Measurements from ENCODE around the gene SNAPC3.
"Not testable (repeated sequence)": the region's sequence is repeated elsewhere in the genome, so short reads cannot be mapped to it uniquely, and the experiment has no call there.

The SNAPC3 gene

DNA sequence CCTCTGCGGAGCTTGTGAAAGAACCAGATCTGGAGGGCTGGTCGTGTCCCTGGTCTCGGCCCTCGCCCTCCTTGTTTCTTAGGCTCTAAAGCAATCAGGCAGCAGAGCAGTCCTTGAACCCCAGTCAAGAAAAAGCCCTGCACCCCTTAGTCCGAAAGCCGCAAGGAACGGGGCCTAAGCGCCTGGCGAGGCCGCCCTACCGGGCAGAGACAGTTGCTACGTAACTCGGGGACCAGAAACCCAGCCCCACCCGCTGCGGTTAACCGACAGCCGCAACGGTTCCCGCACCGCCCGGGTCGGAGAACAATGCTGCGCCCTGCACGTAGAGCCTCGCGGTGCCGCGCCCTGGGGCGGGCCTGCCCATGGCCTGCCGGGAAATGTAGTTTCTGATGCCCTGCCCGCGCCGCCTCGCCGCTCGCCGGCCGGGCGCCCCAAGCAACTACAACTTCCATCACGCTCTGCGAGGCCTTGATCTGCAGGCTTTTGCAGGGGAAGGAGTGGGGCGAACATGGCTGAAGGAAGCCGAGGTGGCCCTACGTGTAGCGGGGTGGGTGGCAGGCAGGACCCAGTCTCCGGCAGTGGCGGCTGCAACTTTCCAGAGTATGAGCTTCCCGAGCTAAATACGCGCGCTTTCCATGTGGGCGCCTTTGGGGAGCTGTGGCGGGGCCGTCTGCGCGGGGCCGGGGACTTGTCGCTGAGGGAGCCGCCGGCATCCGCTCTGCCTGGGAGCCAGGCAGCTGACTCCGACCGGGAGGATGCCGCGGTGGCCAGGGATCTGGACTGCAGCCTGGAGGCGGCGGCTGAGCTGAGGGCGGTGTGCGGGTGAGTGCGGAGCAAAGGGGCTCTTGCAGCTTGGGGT, at the start of gene SNAPC3:
SNAPC3 (plus strand) TSS at position 505 of the 859 bp plus-strand sequence; CDS start at position 509, 4 bp downstream.
- in situ Hi-C loops (cut with MboI; ENCODE audit: low sequenced_read_pairs): no loop called here

DNA sequence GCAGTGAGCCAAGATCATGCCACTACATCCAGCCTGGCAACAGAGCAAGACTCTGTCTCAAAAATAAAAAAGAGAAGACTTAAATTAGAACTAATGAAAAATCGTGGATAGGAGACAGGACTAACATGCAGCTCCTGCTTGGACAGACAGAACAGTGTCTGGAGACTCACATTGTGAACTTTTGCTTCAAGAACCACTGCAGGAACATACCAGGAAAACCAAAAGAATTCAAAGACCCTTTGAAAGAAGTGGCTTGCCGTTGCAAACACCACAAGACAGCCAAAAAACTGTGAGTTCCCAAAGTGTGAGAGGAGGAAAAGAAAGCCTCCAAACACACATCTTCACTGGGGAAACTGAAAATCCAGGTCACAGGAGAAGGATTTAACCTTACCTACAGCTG, 48.8 kb upstream of the SNAPC3 start:
- in situ Hi-C loops (cut with MboI; ENCODE audit: low sequenced_read_pairs): no loop called here

DNA sequence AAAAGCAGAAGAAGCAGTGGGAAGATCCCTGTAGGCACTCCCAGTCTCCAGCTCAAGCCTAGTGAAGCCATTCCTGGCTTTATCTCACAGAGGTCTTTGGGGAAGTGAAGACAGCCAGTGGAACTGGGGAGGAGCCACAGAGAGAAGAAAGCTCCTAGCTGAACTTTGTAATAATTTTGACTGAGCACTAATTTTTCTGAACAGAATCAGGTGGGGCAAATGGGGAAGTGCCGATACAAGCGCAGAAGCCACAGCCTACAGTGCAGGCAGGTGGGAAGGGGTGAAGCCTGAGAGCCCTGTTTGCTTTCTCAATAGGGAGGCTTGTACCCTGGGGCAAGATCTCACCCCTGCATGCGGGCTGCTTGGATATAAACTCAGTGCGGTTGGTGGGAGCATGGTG, 48.4 kb upstream of the SNAPC3 start:
- in situ Hi-C loops (cut with MboI; ENCODE audit: low sequenced_read_pairs): no loop called here

DNA sequence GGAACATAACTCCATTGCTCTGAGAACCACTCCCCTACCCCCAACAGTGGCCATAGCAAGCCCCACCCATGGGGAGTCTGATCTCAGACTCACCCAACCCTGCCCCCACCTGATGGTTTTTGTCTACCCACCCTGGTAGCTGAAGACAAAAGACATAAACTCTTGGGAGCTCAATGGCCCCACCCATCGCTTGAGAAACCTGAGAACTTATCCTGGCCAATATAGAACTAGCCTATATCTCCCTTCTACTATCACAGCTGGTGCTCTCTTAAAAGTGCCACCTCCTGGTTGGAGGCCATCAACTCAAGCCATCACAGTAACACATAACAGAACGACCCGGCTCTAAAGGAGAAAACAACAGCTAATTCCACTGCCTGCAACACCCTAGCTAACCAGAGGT, 47.9 kb upstream of the SNAPC3 start:
- in situ Hi-C loops (cut with MboI; ENCODE audit: low sequenced_read_pairs): no loop called here

- in situ Hi-C loops (cut with MboI; ENCODE audit: low sequenced_read_pairs): no loop called here
These were observed 44.8 kb upstream of the SNAPC3 start for GRCh38 chr9:15377625-15378540.

- in situ Hi-C loops (cut with MboI; ENCODE audit: low sequenced_read_pairs): not testable (repeated sequence)
These were observed 43.4 kb upstream of the SNAPC3 start for GRCh38 chr9:15379317-15379716.

DNA sequence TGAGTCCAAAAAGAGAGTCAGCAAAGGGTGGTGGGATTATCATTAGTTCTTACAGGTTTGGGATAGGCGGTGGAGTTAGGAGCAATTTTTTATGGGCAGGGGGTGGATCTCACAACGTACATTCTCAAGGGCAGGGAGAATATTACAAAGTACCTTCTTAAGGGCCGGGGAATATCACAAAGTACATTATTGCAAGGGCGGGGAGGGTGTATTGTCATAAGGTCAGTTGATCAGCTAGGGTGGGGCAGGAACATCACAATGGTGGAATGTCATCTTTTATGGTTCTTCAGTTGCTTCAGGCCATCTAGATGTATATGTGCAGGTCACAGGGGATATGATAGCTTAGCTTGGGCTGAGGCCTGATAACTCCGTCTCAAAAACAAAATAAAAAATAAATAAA, 42.8 kb upstream of the SNAPC3 start:
- in situ Hi-C loops (cut with MboI; ENCODE audit: low sequenced_read_pairs): not testable (repeated sequence)

DNA sequence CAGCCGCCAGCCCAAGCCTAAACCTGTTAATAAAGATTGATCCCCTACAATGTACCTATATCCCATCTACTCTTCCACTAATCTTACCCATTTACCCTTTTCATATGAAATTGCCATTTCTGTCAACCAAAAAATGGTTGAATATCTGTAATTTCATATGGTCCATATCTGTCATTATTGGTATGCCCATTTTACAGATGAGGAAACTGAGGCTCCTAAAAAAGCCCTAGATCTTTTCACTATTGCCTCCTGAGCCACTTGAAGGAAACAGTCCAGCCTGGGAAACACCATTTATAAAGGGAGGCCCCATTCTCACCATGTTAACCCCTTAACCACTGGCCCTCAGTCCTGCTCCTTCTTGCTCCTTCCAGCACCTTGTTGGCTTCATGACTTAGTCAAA, 41.2 kb upstream of the SNAPC3 start:
- in situ Hi-C loops (cut with MboI; ENCODE audit: low sequenced_read_pairs): no loop called here

DNA sequence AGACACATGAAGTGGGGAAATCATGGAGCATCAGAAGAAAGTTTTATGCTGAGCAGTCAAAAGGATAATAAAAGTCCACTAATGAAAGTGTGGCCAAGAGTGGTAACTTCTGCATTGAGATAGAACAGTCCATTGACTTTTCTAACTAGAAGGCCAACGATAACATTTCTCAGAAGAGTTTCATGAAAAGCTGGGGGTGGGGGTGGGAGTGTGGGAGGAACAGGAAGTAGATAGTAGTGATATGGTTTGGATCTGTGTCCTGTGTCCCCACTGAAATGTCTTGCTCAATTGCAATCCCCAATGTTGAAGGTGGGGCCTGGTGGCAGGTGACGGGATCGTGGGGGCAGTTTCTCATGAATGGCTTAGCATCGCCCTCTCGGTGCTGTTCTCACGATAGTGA, 36.2 kb upstream of the SNAPC3 start:
- in situ Hi-C loops (cut with MboI; ENCODE audit: low sequenced_read_pairs): no loop called here

DNA sequence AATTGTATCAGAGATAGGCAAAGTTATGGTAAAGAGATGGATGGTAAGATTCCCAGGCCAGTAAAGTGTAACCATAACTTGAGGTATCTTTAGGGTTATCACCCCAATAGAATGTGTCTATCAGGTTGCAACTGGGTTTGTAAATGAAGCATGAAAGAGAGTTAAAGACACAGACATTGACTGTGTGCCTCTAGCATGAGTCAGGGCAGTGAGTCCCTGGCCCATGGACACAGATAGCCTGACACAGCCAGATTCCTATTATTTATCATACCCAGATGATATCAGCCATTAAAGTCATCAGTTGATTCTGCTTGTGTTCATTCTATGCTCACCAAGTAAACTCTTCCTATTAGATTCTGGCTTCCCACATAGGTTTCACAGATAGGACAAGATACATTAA, 33.5 kb upstream of the SNAPC3 start:
- in situ Hi-C loops (cut with MboI; ENCODE audit: low sequenced_read_pairs): no loop called here

GRCh38 chr9:15389631-15390030, 33.0 kb upstream of the SNAPC3 start:
- in situ Hi-C loops (cut with MboI; ENCODE audit: low sequenced_read_pairs): no loop called here

- in situ Hi-C loops (cut with MboI; ENCODE audit: low sequenced_read_pairs): no loop called here
These were observed 32.5 kb upstream of the SNAPC3 start for GRCh38 chr9:15390201-15390600.

DNA sequence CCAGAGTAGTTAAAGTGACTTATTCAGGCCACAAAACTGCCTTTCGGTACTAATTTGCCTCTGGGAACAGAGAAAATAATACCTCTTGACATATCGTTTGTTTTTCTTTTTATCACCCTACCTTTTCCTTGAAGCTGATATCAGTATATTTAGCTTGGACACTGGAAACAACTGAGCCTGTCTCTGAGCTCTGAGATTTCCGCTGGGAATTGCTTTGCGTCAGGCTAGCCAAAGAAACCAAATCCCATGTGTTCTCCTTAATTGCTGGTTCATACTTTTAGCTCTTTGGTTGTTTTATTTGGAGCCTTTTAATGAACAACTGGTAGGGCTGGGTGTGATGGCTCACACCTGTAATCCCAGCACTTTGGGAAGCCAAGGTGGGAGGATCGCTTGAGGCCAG, 30.3 kb upstream of the SNAPC3 start:
- in situ Hi-C loops (cut with MboI; ENCODE audit: low sequenced_read_pairs): no loop called here

DNA sequence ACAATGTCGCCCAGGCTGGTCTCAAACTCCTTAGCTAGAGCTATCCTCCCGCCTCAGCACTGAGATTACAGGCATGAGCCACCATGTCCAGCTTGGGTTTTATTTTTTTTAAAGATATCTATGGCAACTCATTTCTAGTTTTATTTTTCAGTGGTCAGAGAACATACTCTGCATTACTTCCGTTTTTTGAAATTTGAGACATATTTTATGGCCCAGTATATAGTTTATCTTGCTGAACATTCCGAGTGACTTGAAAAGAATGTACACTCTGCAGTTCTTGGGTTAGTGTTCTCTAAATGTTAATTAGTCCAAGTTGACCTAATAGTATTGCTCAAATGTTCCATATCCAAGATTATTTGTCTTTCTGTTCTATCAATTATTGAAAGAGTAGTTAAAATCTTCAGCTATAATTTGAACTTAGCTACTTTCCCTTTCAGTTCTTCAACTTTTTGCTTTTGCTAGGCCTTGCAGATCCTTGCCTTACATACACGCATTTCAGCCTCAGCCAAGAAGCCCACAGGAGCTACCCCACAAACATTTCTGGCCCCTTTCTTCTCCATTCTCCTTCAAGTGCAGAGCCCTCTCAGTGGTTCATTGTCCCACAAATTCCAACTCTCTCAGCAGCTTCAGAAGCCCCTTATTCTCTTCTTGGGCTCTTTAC, 22.3 kb upstream of the SNAPC3 start:
- in situ Hi-C loops (cut with MboI; ENCODE audit: low sequenced_read_pairs): no loop called here

- in situ Hi-C loops (cut with MboI; ENCODE audit: low sequenced_read_pairs): no loop called here
These were observed 21.4 kb upstream of the SNAPC3 start for GRCh38 chr9:15401266-15401665.

- in situ Hi-C loops (cut with MboI; ENCODE audit: low sequenced_read_pairs): no loop called here
These were observed 19.5 kb upstream of the SNAPC3 start for GRCh38 chr9:15403155-15403554.

DNA sequence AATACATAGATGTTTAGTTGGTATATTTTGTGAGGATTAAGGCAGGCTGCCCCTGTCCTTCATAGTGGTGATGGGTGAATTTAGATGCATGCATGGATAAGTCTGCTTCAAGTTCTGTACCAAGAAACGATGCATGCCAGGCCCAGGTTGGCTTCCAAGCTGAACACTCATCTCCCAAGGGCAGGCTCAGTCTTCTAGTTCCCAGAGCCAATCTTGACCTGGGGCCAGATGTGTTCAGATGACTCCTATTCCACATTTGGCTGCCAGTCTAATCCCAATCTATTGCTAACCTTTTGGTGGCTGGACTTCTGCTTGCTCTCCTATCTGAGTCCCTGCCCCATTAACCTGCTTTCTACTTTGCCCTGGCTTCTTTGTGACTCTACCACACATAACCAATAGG, 18.5 kb upstream of the SNAPC3 start:
- in situ Hi-C loops (cut with MboI; ENCODE audit: low sequenced_read_pairs): no loop called here

- in situ Hi-C loops (cut with MboI; ENCODE audit: low sequenced_read_pairs): no loop called here
These were observed 5.8 kb upstream of the SNAPC3 start for GRCh38 chr9:15416880-15417279.

DNA sequence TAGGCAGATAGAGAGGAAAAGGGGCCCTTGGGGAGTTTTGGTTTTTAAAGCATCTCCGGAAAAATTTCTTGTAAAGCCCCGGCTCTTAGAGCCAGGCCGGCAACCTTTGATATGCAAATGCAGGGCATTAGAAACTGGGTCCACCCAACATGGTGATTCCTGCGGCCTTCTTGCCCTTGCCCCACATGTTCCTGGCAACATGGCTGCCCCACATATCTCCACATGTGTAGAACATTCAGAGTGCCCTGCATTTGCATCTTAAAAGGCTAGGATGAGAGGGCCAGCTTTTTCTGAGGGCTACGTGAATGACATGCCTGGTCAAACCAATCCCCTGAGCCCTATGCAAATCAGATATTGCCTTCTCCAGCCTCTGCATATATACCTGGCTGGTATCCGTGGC, 5.0 kb upstream of the SNAPC3 start:
- in situ Hi-C loops (cut with MboI; ENCODE audit: low sequenced_read_pairs): no loop called here

- in situ Hi-C loops (cut with MboI; ENCODE audit: low sequenced_read_pairs): no loop called here
These were observed 1.9 kb upstream of the SNAPC3 start for GRCh38 chr9:15420796-15421195.

- in situ Hi-C loops (cut with MboI; ENCODE audit: low sequenced_read_pairs): no loop called here
These were observed 1.1 kb upstream of the SNAPC3 start for GRCh38 chr9:15421532-15421931.

Data from HL-60/S4 treated with phorbol 12-myristate 13-acetate at 8.2 ng/mL for 4 days and 3 days (cell line).